Epithelial cell of esophagus (primary cell): ENCODE data around the gene PLEKHB2.
"Not testable (repeated sequence)": the region's sequence is repeated elsewhere in the genome, so short reads cannot be mapped to it uniquely, and the experiment has no call there.

Experiments
- DNase-seq: peaks from one replicate; pipeline ENCODE4 v3.0.0; 2010; ENCODE audit warnings: low read depth
- H3K4me3 ChIP-seq: 2 replicates; pipeline ENCODE4 v1.5.1; 2011; ENCODE audit warnings: mild to moderate bottlenecking, low read length, control low read depth
- CTCF ChIP-seq: IDR thresholded peaks from 2 replicates; pipeline ENCODE4 v1.5.1; 2011; ENCODE audit warnings: low read depth, mild to moderate bottlenecking, low read length, control low read depth, inconsistent platforms; ENCODE audit not compliant: insufficient read depth; ENCODE audit errors: missing control alignments

Gene PLEKHB2

GRCh38 chr2:131064589-131065512 lies 40.3 kb upstream of the PLEKHB2 start:
- no peak for DNase-seq
- H3K4me3 ChIP-seq: no peak overlapping the region
- no peak for TF ChIP-seq CTCF

GRCh38 chr2:131067465-131068125 lies 37.5 kb upstream of the PLEKHB2 start:
- DNase-seq: no peak
- TF ChIP-seq CTCF: no peak

GRCh38 chr2:131068172-131068571 lies 37.0 kb upstream of the PLEKHB2 start:
- not testable (repeated sequence) for DNase-seq, H3K4me3 ChIP-seq

More at GRCh38 chr2:131067465-131068125, 37.5 kb upstream of the PLEKHB2 start:
- H3K4me3 ChIP-seq: no peak overlapping the region

- not testable (repeated sequence) for H3K4me3 ChIP-seq
Observed at GRCh38 chr2:131075578-131075977, 29.6 kb upstream of the PLEKHB2 start.

GRCh38 chr2:131076707-131077106 lies 28.4 kb upstream of the PLEKHB2 start:
- no peak for DNase-seq
- H3K4me3 ChIP-seq: no peak overlapping the region
- no peak for TF ChIP-seq CTCF

More at GRCh38 chr2:131075578-131075977, 29.6 kb upstream of the PLEKHB2 start:
- not testable (repeated sequence) for DNase-seq

- DNase-seq: no peak
- H3K4me3 ChIP-seq: no peak overlapping the region
- TF ChIP-seq CTCF: no peak
Observed at GRCh38 chr2:131077182-131077846, 27.8 kb upstream of the PLEKHB2 start.

- no peak overlapping the region for H3K4me3 ChIP-seq
- DNase-seq: peak; percentile 34
- no peak for TF ChIP-seq CTCF
Observed at GRCh38 chr2:131077966-131078365, 27.2 kb upstream of the PLEKHB2 start.

GRCh38 chr2:131079931-131080330 lies 25.2 kb upstream of the PLEKHB2 start:
- not testable (repeated sequence) for DNase-seq, H3K4me3 ChIP-seq
